Thoracic aorta endothelial cell (primary cell): ENCODE measurements around the gene APOBEC3G. TPM values are rescaled to one million over a fixed set of nuclear protein-coding genes. Genes with fewer than 3 reads are reported as not detected.

Source experiments
- small RNA-seq: library from RNA; depleted of rRNA; stranded (forward); fragments of <200 nt; gene quantifications from one replicate; pipeline ENCODE3, GENCODE V24; 2012
- total RNA-seq: library from RNA; depleted of rRNA; stranded (reverse); fragments of >200 nt; gene quantifications from 2 replicates; pipeline ENCODE4 v1.2.3, GENCODE V29; 2012

The APOBEC3G gene
- 3.9 and 6.1 TPM in 2 replicates for total RNA-seq

GRCh38 chr22:39077026-39077840, at the start of gene APOBEC3G:
Gene APOBEC3G (plus strand): TSS chr22:39077275. CDS start chr22:39077362, 87 bp downstream.

GRCh38 chr22:39040538-39041296, 36.4 kb upstream of the APOBEC3G start, which contains the start of gene APOBEC3F:
Gene APOBEC3F (plus strand): TSS chr22:39040864. CDS start chr22:39040961, 97 bp downstream.

GRCh38 chr22:39097098-39098020, 20.3 kb downstream of the APOBEC3G start, which contains the start of gene APOBEC3H:
Gene APOBEC3H (plus strand): TSS chr22:39097244. CDS start chr22:39100279, 3,035 bp downstream.

Small RNA genes within 50 kb of the gene (small RNA-seq; reads per million reads assigned to genes)
- gene AL022318.2 (not detected), gene COX5BP7 (not detected)

Other genes with a start within 250 kb of the APOBEC3G start
- gene NPTXR, start 233.2 kb upstream of the APOBEC3G start, total RNA-seq = 0.29 and 1.3 TPM in 2 replicates
- gene CBX6, start 205.1 kb upstream of the APOBEC3G start, total RNA-seq = 59.3 and 73.4 TPM in 2 replicates
- not detected in 2 replicates for gene APOBEC3A, start 119.7 kb upstream of the APOBEC3G start, total RNA-seq
- 5.9 TPM in 1 of 2 replicates, not detected in the other for gene APOBEC3B, start 94.9 kb upstream of the APOBEC3G start, total RNA-seq
- 5.7 and 16.5 TPM in 2 replicates for gene APOBEC3C, start 63.0 kb upstream of the APOBEC3G start, total RNA-seq
- 1.2 and 1.3 TPM in 2 replicates for gene APOBEC3D, start 56.1 kb upstream of the APOBEC3G start, total RNA-seq
- 1.7 and 4.0 TPM in 2 replicates for gene APOBEC3F, start 36.4 kb upstream of the APOBEC3G start, total RNA-seq
- 0.40 and 0.79 TPM in 2 replicates for gene APOBEC3H, start 20.0 kb downstream of the APOBEC3G start, total RNA-seq
- 4.1 and 4.9 TPM in 2 replicates for gene CBX7, start 75.4 kb downstream of the APOBEC3G start, total RNA-seq
- gene PDGFB, start 167.7 kb downstream of the APOBEC3G start, total RNA-seq = 69.5 and 71.6 TPM in 2 replicates
- 2,415 and 2,760 TPM in 2 replicates for gene RPL3, start 242.3 kb downstream of the APOBEC3G start, total RNA-seq